ENCODE data around the gene STK32B.

The STK32B gene

DNA sequence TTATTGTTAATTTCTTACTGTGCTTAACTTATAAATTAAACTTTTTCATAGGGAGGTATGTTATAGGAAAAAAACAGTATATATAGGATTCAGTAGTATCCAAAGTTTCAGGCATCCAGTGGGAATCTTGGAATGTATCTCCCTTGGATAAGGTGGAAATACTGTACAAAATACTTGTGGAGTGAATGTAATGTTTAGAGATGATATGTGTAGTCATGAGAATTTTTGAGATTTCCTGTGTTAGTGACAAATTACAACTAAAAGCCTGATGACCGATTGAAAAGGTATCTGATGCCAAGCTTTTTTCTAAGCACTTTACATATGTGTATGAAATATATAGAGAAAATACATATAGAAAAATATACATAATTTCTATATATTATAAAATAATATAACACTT is 69.2 kb downstream of the STK32B start:
- TF ChIP-seq, protein P1, sequence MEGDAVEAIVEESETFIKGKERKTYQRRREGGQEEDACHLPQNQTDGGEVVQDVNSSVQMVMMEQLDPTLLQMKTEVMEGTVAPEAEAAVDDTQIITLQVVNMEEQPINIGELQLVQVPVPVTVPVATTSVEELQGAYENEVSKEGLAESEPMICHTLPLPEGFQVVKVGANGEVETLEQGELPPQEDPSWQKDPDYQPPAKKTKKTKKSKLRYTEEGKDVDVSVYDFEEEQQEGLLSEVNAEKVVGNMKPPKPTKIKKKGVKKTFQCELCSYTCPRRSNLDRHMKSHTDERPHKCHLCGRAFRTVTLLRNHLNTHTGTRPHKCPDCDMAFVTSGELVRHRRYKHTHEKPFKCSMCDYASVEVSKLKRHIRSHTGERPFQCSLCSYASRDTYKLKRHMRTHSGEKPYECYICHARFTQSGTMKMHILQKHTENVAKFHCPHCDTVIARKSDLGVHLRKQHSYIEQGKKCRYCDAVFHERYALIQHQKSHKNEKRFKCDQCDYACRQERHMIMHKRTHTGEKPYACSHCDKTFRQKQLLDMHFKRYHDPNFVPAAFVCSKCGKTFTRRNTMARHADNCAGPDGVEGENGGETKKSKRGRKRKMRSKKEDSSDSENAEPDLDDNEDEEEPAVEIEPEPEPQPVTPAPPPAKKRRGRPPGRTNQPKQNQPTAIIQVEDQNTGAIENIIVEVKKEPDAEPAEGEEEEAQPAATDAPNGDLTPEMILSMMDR (IDR thresholded peaks at IDR 0.05; ENCODE audit: poor library complexity, severe bottlenecking), result no peak
- Histone ChIP-seq H3K4me1 (ENCODE audit: insufficient read depth, poor library complexity, severe bottlenecking) (no peaks in the 10 kb centered on the region), H3K36me3 (ENCODE audit: low read depth) (no peaks in the 10 kb centered on the region), H3K4me3 (ENCODE audit: severe bottlenecking) (no peak overlapping the region), H3K27me3 (ENCODE audit: insufficient read depth, poor library complexity, severe bottlenecking) (peaks cover 4% of the 10 kb centered on the region), H3K9me3 (ENCODE audit: severe bottlenecking) (no peaks in the 10 kb centered on the region), H3K27ac (ENCODE audit: poor library complexity, severe bottlenecking) (no peak overlapping the region)
- DNase-seq (ENCODE audit: low spot score) (no peak), ATAC-seq (ENCODE audit: low read depth) (no peak)

DNA sequence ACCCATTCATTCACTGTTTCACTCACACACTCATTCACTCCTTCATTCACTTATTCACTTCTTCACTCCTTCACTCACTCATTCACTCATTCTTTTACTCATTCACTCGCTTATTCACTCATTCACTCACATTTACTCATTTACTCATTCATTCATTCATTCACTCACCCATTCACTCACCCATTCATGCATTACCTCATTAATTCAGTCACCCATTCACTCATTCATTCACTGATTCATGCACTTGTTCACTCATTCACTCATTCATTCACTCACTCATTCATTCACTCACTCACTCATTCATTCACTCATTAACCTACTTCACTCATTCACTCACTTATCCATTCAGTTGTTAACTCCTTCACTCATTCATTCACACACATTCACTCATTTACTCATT is 70.8 kb downstream of the STK32B start:
- Histone ChIP-seq H3K27me3 (ENCODE audit: insufficient read depth, poor library complexity, severe bottlenecking) (peaks cover 3% of the 10 kb centered on the region), H3K36me3 (ENCODE audit: low read depth) (no peaks in the 10 kb centered on the region), H3K9me3 (ENCODE audit: severe bottlenecking) (no peaks in the 10 kb centered on the region), H3K27ac (ENCODE audit: poor library complexity, severe bottlenecking) (no peak overlapping the region), H3K4me3 (ENCODE audit: severe bottlenecking) (no peak overlapping the region), H3K4me1 (ENCODE audit: insufficient read depth, poor library complexity, severe bottlenecking) (no peaks in the 10 kb centered on the region)
- no peak for DNase-seq (ENCODE audit: low spot score)
- ATAC-seq (ENCODE audit: low read depth), result no peak
- TF ChIP-seq, protein P1 (IDR thresholded peaks at IDR 0.05; ENCODE audit: poor library complexity, severe bottlenecking), result no peak

DNA sequence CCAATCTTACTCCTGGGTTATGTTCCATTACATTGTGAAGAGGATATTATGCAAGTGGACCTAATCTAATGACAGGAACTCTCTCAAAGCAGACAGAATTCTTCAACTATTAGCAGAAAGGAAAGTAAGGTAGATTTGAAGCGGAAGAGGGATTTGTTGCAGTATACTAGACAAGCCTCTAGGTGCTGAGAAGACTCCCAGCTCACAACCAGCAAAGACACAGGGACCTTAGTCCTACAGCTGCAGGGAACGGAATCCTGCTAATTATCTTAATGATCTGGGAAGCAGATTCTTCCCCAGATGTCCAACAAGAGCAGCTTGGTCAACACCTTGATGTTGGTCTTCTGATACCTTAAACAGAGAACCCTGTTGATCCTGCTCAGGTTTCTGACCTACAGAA is 73.6 kb downstream of the STK32B start:
- no peaks in the 10 kb centered on the region for H3K36me3 ChIP-seq (ENCODE audit: low read depth)
- H3K27ac ChIP-seq (ENCODE audit: poor library complexity, severe bottlenecking), result no peak overlapping the region
- ATAC-seq (ENCODE audit: low read depth) (no peak), DNase-seq (ENCODE audit: low spot score) (no peak)
- peaks cover 10% of the 10 kb centered on the region for H3K27me3 ChIP-seq (ENCODE audit: insufficient read depth, poor library complexity, severe bottlenecking)
- TF ChIP-seq, protein P1 (IDR thresholded peaks at IDR 0.05; ENCODE audit: poor library complexity, severe bottlenecking), result no peak
- no peaks in the 10 kb centered on the region for H3K9me3 ChIP-seq (ENCODE audit: severe bottlenecking)
- no peaks in the 10 kb centered on the region for H3K4me1 ChIP-seq (ENCODE audit: insufficient read depth, poor library complexity, severe bottlenecking)
- H3K4me3 ChIP-seq (ENCODE audit: severe bottlenecking), result no peak overlapping the region

DNA sequence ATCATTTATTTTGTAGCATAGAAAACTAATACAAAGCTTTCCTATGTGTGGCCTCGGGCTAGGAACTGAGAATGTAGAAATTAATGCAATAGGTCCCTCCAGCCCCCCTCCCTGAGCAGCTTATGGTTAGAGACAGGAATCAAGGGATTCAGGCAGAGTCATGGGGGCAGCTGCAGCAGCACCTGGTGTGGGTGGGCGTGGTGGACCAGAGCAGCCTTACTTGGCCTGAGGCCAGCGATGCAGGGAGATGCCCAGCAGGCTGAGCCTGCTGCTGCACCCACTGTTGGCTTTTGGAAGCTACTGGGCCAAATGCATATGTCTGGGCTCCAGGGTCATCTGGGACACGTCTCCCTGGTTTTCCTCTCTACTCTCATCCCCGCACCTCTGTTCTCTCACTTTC is 74.0 kb downstream of the STK32B start:
- Histone ChIP-seq H3K4me3 (ENCODE audit: severe bottlenecking) (no peak overlapping the region), H3K27ac (ENCODE audit: poor library complexity, severe bottlenecking) (no peak overlapping the region), H3K9me3 (ENCODE audit: severe bottlenecking) (no peaks in the 10 kb centered on the region), H3K36me3 (ENCODE audit: low read depth) (no peaks in the 10 kb centered on the region), H3K27me3 (ENCODE audit: insufficient read depth, poor library complexity, severe bottlenecking) (peaks cover 10% of the 10 kb centered on the region), H3K4me1 (ENCODE audit: insufficient read depth, poor library complexity, severe bottlenecking) (no peaks in the 10 kb centered on the region)
- TF ChIP-seq, protein P1 (IDR thresholded peaks at IDR 0.05; ENCODE audit: poor library complexity, severe bottlenecking), result no peak
- DNase-seq (ENCODE audit: low spot score) (no peak), ATAC-seq (ENCODE audit: low read depth) (no peak)

DNA sequence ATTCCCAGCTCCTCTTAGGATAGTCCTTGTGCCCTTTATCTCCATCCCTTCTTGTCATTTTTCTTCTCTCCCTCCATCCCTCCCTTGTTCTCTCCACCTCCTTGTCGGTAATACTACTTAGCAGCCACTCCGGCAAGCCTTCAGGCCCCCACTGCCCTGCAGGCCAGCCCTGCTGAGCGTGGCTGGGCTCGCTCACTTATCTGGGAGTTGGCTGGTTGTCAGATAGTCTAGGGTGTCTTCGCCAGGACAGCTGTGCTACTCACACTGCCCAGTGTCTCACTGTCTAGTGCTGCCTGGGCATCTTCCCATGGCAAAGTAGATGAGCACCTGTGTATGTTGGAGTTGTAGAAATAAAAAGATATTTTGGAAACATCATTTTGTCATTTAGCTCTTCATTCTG is 75.0 kb downstream of the STK32B start:
- DNase-seq (ENCODE audit: low spot score) (no peak), ATAC-seq (ENCODE audit: low read depth) (no peak)
- Histone ChIP-seq H3K27ac (ENCODE audit: poor library complexity, severe bottlenecking) (no peak overlapping the region), H3K9me3 (ENCODE audit: severe bottlenecking) (no peaks in the 10 kb centered on the region), H3K4me3 (ENCODE audit: severe bottlenecking) (no peak overlapping the region), H3K4me1 (ENCODE audit: insufficient read depth, poor library complexity, severe bottlenecking) (no peaks in the 10 kb centered on the region), H3K36me3 (ENCODE audit: low read depth) (no peaks in the 10 kb centered on the region), H3K27me3 (ENCODE audit: insufficient read depth, poor library complexity, severe bottlenecking) (peaks cover 10% of the 10 kb centered on the region)
- TF ChIP-seq, protein P1 (IDR thresholded peaks at IDR 0.05; ENCODE audit: poor library complexity, severe bottlenecking), result no peak
